GM12864 (cell line): ENCODE results near the gene NCEH1.

Experiments used
- DNase-seq: peaks from one replicate; pipeline ENCODE4 v3.0.0-alpha.2; 2011; ENCODE audit warnings: low read depth
- H3K4me3 ChIP-seq: 2 replicates; pipeline ENCODE4 v1.5.1; 2011; ENCODE audit warnings: mild to moderate bottlenecking, low read depth, low read length, control low read depth
- TF ChIP-seq, protein P1 (sequence below): IDR thresholded peaks from 2 replicates; pipeline ENCODE4 v1.5.1; 2011; ENCODE audit warnings: low read depth, mild to moderate bottlenecking, moderate library complexity, low read length, control low read depth, inconsistent platforms; ENCODE audit errors: missing control alignments

NCEH1 gene

DNA sequence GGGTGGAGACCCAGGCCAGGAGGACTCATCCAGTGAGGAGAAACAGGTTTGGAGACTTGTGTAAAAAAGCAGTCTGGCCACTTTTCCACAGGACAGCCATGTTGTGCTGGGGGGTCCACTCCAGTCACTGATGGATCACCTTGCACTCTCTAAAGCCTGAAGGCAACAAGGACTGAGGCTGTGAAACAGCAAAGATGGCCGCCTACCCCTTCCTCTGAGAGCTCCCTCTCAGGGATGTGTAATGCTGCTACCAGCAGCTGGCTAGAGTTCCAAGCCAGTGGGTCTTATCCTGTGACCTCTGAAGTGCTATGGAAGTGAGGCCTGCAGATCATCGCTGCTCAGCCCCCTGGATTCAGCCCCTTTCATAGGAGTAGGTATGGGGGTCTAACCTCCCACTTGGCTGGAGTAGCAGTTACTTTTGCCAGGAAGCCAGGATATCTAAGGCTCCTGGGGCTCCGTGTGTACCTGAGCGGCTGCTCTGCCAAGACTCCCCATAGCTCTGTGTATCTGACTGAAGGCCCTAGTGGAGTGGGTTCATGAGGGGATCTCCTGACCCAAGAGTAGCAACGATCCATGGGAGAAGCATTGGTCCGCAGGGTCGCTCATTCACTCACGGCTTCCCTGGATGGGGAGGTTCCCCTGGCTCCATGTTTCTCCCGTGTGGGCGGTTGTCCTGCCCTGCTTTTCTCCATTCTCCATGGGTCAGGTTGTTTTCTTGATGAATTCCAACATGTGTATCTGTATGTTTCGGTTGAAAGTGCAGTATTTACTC, 117.8 kb downstream of the NCEH1 start:
- no peak overlapping the region for H3K4me3 ChIP-seq
- no peak for DNase-seq
- TF ChIP-seq, protein P1, sequence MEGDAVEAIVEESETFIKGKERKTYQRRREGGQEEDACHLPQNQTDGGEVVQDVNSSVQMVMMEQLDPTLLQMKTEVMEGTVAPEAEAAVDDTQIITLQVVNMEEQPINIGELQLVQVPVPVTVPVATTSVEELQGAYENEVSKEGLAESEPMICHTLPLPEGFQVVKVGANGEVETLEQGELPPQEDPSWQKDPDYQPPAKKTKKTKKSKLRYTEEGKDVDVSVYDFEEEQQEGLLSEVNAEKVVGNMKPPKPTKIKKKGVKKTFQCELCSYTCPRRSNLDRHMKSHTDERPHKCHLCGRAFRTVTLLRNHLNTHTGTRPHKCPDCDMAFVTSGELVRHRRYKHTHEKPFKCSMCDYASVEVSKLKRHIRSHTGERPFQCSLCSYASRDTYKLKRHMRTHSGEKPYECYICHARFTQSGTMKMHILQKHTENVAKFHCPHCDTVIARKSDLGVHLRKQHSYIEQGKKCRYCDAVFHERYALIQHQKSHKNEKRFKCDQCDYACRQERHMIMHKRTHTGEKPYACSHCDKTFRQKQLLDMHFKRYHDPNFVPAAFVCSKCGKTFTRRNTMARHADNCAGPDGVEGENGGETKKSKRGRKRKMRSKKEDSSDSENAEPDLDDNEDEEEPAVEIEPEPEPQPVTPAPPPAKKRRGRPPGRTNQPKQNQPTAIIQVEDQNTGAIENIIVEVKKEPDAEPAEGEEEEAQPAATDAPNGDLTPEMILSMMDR: no peak

- no peak overlapping the region; the same call in 1 of the 2 replicates for H3K4me3 ChIP-seq
- TF ChIP-seq, protein P1: no peak
- peak; percentile 83 for DNase-seq
These were observed 118.7 kb downstream of the NCEH1 start for GRCh38 chr3:172591876-172592771.

GRCh38 chr3:172591125-172591605, 119.7 kb downstream of the NCEH1 start:
- H3K4me3 ChIP-seq: no peak overlapping the region
- TF ChIP-seq, protein P1: no peak
- no peak for DNase-seq

DNA sequence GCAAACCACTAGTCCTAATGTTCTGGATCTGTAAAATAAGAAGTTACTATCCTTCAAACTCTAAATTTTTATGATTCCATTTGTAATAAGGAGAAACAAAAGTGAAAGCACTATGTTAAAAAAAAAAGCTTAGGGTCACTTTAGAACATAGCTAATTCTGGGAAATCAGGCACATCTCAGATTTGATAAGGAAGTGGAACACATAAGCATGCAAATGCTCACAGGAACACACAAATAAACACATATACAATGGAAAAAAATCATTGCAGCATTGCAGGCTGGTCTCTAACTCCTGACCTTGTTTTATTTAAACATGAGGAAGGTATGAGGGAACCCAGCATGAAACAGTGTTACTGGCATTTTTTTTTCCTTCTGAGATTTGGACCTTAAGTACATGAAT, 124.4 kb downstream of the NCEH1 start:
- no peak overlapping the region for H3K4me3 ChIP-seq
- no peak for DNase-seq
- TF ChIP-seq, protein P1: no peak

- H3K4me3 ChIP-seq: no peak overlapping the region
- TF ChIP-seq, protein P1: no peak
- DNase-seq: no peak
These were observed 124.9 kb downstream of the NCEH1 start for GRCh38 chr3:172585954-172586353.

- TF ChIP-seq, protein P1: no peak
- no peak for DNase-seq
- H3K4me3 ChIP-seq: no peak overlapping the region
These were observed 128.2 kb downstream of the NCEH1 start for GRCh38 chr3:172582712-172583111.
